Vagina (tissue), 2 donors: ENCODE data around the gene CNTN5.

Experiments used
- POLR2A ChIP-seq, 2 donors: fragments of 450-650 bp; IDR thresholded peaks; one replicate each; pipeline ENCODE4 v1.6.1; 2017; ENCODE audit warnings: antibody characterized with exemption in 2 of 2, mild to moderate bottlenecking in 2 of 2, moderate library complexity in 2 of 2
- POLR2AphosphoS5 ChIP-seq, 2 donors: sonication (generic); formaldehyde crosslinking; IDR thresholded peaks; one replicate each; pipeline ENCODE4 v1.9.0; 2017; ENCODE audit warnings: antibody characterized with exemption in 2 of 2, mild to moderate bottlenecking in 2 of 2, low read depth in 1 of 2; ENCODE audit not compliant: insufficient read depth in 1 of 2

GRCh38 chr11:99567334-99567956 is 546.7 kb downstream of the CNTN5 start:
- TF ChIP-seq POLR2A (IDR thresholded peaks at IDR 0.05) (no peak), POLR2AphosphoS5 (IDR thresholded peaks at IDR 0.05; ENCODE audit: insufficient read depth in 1 of 2, low read depth in 1 of 2) (no peak)
